ENCODE data around the gene GLT6D1.
"Not testable (repeated sequence)": the region's sequence is repeated elsewhere in the genome, so short reads cannot be mapped to it uniquely, and the experiment has no call there.

GLT6D1 gene

DNA sequence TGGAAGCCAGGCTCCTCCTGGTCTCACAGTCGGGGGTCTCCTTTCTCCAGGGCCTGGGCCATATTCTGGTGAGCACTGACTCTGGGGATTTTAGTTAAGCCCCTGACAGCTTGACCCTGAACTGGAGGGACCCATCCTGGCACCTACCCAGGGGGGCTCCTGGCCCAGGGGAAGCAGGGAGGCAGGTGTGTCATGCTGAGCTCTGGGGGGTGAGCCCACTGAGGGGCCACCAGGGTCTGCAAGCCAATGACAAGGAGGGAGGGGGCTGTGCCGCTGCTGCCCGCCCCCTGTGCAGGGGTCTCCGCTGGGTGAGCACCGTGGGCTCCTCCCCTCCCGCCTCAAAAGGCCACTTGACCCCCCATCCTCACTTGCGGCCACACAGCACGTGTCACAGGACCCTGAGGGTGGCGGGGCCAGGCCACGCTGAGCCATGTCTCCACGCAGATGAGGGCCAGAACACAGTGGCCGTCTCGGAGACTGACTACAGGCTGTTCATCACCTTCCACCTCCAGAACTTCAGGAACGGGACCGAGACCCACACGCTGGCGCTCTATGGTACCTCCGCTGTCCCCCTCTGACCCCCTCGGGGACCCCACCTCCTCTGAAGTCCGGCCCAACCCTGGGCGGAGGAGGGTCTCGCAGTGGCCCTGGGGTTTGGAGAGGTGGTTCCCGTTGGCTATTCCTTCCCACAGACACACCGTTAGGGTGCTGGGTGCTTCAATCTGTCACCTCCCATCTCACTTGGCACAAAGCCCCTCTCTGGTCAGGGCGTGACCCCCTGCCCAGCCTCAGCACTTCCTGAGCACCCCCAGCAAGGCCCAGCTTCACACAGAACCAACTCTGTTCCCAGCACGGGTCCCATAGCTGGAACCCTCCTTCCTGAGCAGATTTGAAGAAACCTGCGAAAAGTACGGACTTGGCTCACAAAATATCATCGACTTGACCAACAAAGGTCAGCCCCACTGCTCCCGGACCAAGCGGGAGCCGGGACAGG is 25.8 kb upstream of the GLT6D1 start:
- no peak for DNase-seq

DNA sequence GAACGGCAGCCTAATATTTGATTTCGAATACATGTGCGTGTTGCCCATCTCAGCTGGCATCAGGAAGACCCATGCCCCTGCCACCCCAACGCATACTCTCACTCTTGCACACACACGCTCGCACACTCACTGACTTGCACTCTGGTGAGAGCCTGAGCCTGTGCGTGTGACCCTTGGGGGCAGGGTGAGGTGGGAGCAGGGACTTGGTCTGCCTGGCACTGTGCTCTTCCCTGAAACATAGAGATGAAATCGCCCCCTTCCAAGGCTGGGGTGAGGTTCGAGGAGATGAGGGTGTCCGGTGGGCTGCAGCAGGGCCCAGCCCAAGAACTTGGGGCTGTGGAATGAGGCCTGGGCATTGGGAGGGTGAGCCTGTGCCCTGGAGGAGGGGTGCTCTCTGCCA is 24.9 kb upstream of the GLT6D1 start:
- DNase-seq = no peak

DNA sequence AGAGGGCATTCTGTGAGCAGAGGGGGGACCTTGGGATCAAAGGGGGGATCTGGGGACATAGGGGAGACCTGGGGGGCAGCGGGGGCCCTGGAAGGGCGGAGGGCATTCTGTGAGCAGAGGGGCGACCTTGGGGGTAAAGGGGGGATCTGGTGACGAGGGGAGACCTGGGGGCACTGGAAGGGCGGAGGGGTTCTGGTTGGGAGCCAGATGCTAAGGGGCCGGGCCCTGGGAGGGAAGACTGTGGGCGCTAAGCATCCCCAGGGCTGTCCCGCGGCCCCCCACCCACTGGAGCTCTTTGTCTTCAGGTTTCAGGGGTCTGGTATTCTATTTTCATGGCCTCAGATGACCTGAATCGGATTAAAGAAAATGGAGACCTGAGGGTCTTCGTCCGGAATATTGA is 24.5 kb upstream of the GLT6D1 start:
- no peak for DNase-seq

DNA sequence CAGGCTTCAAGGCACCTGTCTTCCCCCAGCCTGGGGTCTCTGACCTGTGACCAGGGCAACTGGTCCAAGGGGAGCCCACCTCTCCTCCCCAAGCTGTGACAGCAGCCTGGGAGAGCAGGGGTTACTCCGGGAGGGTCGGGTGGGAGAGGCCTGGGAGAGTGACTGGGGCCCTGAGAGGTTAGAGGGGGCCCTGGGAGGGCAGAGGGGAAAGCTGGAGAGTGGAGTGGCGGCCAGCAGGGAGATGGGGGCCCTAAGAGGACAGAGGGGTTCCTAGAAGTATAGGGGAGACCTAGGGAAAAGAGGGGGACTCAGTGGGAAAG is 24.1 kb upstream of the GLT6D1 start:
- DNase-seq = no peak

DNA sequence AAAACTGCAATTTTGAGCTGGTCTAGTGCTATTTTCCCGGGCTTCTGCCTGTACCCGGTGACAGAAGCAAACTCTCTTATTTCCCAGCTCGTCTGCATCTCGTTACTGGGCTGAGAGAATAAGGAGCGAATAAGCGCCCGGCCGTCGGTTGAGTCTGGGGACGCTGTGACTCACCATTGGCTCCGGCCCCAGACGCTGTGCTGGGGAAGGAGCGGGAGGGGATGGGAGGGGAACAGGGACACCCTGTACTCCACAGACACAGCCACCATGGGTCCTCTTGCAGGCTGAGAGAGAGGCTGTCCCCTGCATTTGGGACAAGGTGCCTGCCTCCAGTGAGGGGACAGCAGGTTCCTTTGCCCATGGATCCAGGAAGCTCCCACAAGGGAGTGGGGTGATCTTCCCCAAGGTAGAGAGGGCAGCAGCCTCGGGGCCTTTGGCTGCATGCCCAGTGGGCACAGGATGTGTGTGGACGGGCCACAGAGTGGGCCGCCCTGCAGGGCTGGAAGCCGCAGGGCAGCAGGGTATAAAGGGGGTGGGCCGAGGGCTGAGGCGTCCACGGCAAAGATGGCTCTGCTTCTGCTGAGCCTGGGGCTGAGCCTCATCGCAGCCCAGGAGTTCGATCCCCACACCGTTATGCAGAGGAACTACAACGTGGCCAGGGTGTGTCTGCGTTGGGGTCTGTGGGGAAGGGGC is 23.6 kb upstream of the GLT6D1 start, which contains the start of gene LCN9:
TSS of gene LCN9 (plus strand) at position 552 of the 693 bp plus-strand sequence. CDS start at position 565, 13 bp downstream.
- no peak for DNase-seq

DNA sequence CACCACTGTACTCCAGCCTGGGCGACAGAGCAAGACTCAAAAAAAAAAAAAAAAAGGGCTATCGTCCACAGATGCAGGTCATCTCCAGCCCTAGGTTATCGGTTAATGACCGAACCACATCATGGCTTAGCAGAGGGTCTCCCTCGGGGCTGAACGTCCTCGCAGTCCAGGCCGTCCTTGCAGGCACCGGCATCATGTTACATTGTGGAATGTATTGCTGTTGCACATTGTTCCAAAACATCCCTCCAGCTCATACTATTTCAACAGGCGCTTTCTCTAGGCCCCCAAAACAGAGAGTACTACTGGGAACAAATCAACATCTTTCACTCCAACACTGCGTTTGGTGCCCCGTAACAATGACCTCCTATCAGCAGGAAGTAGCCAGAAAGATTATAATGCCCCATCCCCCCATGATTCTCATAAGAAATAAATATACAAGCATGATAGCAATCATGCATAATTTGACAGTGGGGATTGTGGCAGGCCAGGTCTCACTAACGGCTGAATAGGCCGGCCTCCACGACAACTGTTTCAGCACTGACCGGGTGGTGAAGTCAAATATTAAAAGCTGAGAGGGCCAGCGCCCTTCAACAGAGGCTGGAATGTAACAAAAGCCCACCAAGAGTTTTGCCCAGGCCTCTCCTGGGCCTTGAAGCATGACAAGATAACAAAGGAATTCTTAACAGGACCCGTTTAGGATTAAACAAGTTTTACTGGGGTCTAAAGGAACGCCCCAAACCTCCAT is 22.6 kb upstream of the GLT6D1 start:
- DNase-seq = no peak

DNA sequence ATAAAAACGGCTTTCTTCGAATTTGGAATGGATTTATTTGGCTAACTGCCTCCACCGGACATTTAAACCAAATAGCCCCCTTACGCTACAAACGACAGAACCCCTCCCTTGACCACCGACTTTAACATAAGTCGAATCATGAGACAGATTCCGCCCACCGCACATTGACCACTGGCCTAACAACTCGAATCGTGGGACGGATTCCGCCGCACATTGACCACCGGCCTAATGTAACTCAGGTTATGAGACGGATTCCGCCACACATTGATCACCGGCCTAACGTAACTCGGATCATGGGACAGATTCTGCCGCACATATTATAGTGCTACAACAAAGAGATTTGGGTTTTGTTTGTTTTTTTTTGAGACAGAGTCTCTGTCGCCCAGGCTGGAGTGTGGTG is 21.1 kb upstream of the GLT6D1 start:
- no peak for DNase-seq

DNA sequence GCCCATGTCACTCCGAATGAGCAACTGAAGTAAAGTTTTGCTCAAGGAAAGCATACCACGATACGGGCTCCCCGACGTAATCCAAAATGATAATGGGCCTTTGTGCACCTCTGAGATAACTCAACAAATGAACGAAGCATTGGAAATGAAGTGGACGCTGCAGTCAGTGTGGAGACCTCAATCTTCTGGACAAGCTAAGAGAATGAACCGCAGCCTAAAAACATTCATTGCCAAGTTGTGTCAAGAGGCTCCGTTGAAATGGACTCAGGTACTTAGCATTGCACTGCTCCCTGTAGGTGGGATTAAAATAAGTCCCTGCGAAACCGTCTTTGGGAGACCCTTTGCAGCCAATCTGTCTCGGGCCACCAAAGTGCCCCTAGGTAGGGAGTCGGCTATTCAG is 19.9 kb upstream of the GLT6D1 start:
- no peak for DNase-seq

DNA sequence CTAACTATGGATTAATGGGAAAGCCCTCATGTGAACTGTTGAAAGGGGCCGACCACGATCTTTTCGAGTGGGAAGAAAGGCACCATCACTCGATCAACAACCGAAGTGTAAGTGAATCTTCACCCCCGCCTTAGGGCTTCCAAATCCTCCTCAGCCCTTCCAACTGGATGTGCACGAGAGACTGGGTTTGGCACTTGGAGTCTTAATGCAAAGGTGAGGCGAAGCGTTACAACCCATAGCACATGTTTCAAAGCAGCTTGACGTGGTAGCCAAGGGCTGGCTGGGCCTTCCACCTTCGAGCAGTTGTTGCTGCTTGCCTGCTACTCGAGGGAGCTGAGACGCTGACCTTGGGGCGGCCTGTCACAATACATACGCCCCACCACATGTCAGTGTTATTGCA is 18.1 kb upstream of the GLT6D1 start:
- DNase-seq = no peak

DNA sequence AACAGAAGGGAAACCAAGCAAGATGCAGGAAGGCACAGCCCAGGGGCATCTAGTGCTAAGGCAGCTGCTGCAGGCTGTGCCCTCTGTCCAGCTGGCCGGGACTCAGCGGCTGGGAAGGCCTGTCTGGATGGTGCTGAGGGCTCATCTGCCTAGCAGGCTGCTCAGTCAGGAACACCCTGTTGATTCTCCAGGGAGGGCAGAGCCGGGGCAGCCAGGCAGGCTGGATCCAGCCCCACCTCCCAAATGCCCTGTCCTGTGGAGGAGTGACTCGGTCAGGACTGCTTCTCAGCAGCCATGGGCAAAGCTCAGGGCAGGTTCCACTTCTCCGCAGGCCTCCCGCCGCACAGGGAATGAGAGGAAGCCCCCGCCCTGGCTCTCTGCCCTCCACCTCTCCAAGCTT is 16.0 kb upstream of the GLT6D1 start:
- no peak for DNase-seq

DNA sequence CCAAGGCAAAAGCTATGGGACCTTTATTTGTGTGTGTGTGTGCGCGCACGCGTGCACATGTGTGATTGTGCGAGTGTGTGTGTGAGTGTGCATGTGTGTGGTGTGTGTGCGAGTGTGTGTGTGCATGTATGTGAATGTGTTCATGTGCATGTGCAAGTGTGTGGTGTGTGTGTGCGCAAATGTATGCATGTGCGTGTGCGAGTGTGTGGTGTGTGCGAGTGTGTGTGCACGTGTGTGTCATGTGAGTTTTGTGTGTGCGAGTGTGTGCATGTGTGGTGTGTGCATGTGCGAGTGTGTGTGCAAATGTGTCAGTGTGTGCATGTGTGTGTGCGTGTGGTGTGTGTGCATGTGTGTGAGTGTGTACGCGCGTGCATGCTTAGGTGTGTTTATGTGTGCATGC is 11.1 kb upstream of the GLT6D1 start:
- no peak for DNase-seq

DNA sequence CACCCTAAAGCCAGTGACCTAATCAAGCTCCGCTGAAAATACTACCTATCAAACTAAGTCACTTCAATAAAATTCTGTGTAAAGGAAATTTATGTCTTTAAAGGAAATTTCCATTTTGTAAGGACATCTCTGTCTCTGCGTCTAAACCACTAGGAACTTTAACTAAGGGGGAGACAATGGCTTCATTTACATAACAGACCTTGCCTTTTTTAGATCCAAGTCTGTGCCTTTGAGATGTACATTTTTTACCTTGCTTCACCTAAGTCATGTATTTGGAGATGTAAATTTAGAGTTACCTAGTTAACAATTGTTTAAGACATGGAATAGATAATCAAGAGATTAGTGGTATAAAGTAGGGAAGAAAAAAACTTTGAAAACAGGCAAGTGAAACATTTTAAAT is 10.2 kb upstream of the GLT6D1 start:
- DNase-seq = no peak

DNA sequence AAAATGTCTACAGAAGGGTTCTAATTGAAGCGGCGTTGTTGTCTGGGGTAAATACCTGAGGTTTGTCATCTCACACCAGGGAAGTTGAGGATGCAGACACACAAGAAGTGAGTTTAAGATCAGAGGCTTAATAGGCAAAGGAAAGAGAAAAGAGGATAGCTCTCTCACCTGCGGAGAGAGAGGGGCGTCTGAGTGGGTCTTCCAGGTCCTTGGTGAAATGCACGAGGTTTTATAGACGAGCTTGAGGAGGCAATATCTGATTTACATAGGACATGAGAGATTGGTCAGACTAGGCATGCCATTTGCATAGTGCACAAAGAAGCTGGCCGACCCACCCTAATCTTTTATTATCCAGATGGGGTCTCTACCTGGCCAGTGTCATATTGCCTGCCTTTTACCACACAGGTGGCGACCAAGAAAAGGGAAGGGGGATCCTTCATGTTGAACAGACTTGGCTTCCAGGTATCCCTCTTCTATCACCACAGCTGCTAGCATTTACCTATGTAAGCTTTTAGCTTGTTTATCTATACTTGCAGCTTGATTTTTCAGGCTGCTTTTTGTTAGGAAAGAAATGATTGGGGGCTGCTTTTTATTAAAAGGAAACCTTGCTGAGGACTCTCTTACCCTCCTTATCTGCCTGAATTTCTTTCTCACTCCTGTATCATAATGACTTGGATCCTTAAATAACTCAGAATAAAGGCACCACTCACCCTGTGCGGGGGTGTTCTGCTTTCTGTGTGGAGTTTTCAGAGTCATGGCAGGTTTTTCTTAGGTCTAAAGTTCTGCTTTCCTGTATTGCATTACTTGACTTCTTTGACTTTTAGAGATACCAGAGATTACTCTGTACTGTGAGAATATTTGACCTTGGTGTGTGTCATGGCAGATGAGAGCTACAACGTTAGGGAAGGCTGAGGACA is 9.4 kb upstream of the GLT6D1 start:
- no peak for DNase-seq

DNA sequence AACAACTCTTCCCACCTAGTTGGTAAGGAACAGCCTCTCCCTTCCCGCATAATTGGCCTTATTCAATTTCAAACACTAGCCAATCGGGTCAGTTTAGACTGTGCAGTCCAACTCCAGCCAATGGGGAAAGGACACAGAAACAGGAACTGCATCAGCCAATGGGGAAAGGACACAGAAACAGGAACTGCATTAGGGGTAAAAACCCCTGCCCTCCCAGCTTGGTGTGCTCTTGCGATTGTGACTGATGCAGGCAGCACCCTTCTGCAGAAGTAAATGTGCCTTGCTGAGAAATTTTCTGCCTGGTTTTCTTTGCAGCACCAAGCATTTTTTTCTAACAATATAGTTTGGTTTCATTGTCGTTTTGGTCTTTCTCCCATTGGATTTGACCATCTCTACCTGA is 8.5 kb upstream of the GLT6D1 start:
- no peak for DNase-seq

DNA sequence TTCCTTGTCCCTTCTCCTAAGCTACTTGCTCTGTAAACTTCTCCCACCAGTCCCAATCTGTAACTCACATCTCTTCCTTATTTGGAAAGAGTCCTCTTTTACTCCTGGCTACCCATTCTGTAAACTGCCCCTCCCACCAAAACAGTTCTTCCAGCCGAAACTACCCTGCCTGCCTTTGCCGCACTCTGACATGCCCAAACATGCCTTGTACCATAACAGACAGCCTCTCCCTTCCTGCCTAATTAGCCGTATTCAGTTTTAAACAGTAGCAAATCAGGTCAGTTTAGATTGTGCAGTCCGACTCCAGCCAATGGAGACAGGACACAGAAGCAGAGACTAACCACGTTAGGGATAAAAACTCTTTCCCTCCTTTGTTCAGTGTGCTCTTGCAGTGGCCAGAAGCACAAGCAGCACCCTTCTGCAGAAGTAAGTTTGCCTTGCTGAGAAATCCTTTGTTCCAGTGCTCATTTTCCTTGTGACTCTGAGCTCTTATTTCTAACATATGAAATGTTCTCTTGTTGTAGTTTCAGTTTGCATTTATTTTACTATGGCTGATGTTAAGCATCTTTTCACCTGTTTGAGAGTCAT is 5.4 kb upstream of the GLT6D1 start:
- DNase-seq = no peak

DNA sequence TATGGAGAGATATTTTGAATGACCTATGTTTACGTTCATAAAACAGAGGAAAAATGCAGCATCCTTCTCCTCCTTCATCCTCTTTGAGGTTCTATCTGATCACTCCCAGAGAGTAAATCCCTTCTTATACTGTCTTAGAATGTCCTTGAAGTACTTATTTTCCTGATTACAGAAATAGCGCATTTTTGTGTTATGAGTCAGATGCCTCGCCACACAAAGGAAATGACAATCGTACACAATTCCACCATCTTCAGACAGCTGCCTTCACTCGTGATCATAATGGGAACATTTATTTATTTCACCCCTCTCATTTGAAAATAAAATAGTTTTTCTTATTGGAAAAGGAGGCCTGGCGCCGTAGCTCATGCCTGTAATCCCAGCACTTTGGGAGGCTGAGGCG is 2.4 kb upstream of the GLT6D1 start:
- DNase-seq = no peak

DNA sequence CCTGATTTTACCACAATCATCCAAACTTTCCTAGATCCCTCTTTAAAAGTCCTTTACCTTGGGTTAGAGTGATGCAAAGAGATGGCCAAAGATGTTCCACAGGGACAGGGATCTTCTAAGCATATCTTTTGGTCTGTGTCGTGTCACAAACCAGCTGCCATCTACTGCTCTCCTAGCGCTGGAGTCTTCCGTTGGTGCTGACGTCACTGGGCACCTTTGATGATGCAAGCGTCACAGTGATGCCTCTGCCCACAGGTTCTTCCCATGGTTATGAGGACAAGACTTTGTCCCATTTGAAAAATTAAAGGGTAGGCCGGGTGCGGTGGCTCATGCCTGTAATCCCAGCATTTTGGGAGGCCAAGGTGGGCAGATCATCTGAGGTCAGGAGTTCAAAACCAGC is 1.7 kb upstream of the GLT6D1 start:
- DNase-seq = no peak

DNA sequence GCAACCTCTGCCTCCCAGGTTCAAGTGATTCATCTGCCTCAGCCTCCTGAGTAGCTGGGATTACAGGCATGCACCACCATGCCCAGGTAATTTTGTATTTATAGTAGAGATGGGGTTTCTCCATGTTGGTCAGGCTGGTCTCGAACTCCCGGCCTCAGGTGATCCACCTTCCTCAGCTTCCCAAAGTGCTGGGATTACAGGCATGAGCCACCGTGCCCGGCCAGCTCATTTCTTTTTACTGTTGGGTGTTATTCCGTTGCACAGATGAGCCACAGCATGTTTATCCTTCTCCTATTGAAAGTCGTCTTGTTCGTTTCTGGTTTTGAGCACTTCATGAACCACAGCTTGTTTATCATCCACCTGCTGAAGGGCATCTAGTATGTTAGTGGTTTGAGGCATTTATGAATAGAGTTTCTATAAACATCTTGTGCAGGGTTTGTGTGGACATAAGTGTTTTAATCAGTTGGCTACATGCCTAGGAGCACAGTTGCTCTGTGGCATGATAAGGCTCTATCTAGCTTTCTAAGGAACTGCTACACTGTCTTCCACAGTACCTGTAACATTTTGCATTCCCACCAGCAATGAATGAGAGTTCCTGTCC is 2.3 kb downstream of the GLT6D1 start:
- DNase-seq = not testable (repeated sequence)

DNA sequence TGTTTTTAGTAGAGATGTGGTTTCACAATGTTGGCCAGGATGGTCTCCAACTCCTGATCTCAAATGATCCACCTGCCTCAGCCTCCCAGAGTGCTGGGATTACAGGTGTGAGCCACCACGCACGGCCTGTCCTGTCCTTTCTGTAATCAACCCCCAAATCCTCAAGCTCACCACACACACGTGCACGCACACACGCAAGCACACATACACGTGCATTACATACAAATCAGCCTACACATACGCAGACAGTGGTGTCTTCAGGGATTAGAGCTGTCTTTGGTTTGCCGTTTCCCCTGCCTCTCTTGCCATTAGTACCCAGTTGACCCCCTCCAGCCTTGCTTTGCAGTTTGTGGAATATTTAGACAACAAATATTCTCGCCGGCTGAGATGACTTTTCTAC is 6.5 kb downstream of the GLT6D1 start:
- no peak for DNase-seq

DNA sequence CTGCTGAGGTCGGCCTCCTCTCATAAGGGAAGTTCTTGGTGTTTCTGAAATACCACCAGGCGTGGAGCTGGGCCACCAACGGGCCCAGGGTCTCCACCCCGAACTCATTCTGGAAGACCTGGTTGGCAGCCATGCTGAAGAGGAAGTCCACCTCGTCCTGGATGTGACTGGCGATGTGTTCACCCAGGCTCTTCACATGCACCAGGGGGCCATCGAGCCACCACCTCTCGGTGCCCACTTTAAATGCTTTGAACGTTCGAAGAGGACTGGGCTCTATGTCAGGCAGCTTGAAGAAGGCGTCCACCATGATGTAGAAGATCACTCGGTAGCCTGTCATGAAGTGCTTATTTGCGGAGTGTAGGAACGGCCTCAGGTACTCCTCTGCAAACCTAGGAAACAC is 15.1 kb downstream of the GLT6D1 start:
- no peak for DNase-seq

DNA sequence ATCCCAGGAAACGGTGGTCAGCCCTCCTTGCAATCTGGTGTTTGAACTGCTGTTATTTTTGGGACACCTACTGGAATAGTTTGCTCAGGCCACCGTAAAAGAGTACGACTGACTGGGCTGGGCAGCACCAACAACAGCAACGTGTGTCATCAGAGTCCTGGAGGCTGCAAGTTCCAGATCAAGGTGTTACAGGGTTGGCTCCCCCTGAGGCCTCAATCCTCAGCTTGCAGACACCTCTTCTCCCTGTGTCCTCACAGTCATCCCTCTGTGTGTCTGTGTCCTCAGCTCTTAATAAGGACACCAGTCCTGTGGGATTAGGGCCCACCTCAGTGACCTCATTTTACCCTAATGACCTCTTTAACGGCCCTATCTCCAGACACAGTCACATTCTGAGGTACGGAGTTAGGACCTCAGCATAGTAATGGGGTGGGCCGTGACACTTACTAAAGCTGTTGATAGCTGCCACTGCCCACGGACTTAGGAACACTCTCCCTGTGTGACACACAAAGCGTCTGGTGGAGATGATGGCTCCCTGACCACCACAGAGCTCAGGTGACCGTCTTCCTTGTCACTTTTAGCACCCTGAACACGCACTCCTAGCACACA is 16.8 kb downstream of the GLT6D1 start:
- DNase-seq = no peak

Measured in stimulated activated naive CD4-positive, alpha-beta T cell treated with Interleukin-2 at 50 U/mL for 16 hours (primary cell).